H54 (cell line): ENCODE measurements around the gene OPN5.
A peak's percentile ranks its signal among the peaks of the same experiment; 100 is the strongest.

Source experiments
- DNase-seq: peaks from one replicate; pipeline ENCODE4 v3.0.0; 2011; ENCODE audit warnings: low spot score, mixed read lengths; ENCODE audit not compliant: insufficient read length
- FAIRE-seq: peaks from 3 replicates; lab custom pipeline; 2011; peaks lifted over from hg19 to GRCh38; lab: Jason Lieb, UNC
- POLR2A ChIP-seq: IDR thresholded peaks from 2 replicates; pipeline ENCODE4 v1.6.1; 2011; ENCODE audit warnings: low read depth, mild to moderate bottlenecking, low read length

The OPN5 gene

GRCh38 chr6:47767102-47767501 is 14.7 kb upstream of the OPN5 start:
- no peak for FAIRE-seq
- TF ChIP-seq POLR2A, result no peak
- no peak for DNase-seq

GRCh38 chr6:47769982-47770381 is 11.8 kb upstream of the OPN5 start:
- FAIRE-seq, result no peak
- no peak for TF ChIP-seq POLR2A
- DNase-seq, result no peak

GRCh38 chr6:47772359-47772758 is 9.5 kb upstream of the OPN5 start:
- DNase-seq (no peak), FAIRE-seq (no peak)
- TF ChIP-seq POLR2A, result no peak

GRCh38 chr6:47773005-47773404 is 8.8 kb upstream of the OPN5 start:
- FAIRE-seq, result no peak
- TF ChIP-seq POLR2A, result no peak
- no peak for DNase-seq

GRCh38 chr6:47780510-47781356 is 1.1 kb upstream of the OPN5 start:
- TF ChIP-seq POLR2A, result no peak
- FAIRE-seq, result peak; percentile 98
- peak; percentile 50 for DNase-seq

- DNase-seq, result no peak
- TF ChIP-seq POLR2A, result no peak
- no peak for FAIRE-seq
Observed at GRCh38 chr6:47785182-47785581, 3.4 kb downstream of the OPN5 start.

- no peak for TF ChIP-seq POLR2A
- FAIRE-seq, result peak; percentile 84
- DNase-seq, result peak; percentile 30
Observed at GRCh38 chr6:47787620-47788497, 6.0 kb downstream of the OPN5 start.

- FAIRE-seq, result no peak
- TF ChIP-seq POLR2A, result no peak
- DNase-seq, result no peak
Observed at GRCh38 chr6:47788498-47788884, 6.7 kb downstream of the OPN5 start.

GRCh38 chr6:47789553-47789952 is 7.7 kb downstream of the OPN5 start:
- no peak for FAIRE-seq
- no peak for DNase-seq
- no peak for TF ChIP-seq POLR2A

- FAIRE-seq, result no peak
- TF ChIP-seq POLR2A, result no peak
- no peak for DNase-seq
Observed at GRCh38 chr6:47792216-47792733, 10.4 kb downstream of the OPN5 start.

GRCh38 chr6:47794577-47795135 is 12.8 kb downstream of the OPN5 start:
- no peak for DNase-seq
- no peak for FAIRE-seq
- TF ChIP-seq POLR2A, result no peak

- no peak for DNase-seq
- no peak for FAIRE-seq
- TF ChIP-seq POLR2A, result no peak
Observed at GRCh38 chr6:47801984-47802383, 20.2 kb downstream of the OPN5 start.

- DNase-seq (no peak), FAIRE-seq (no peak)
- no peak for TF ChIP-seq POLR2A
Observed at GRCh38 chr6:47804821-47805220, 23.0 kb downstream of the OPN5 start.

- no peak for TF ChIP-seq POLR2A
- DNase-seq, result no peak
- FAIRE-seq, result no peak
Observed at GRCh38 chr6:47809873-47810272, 28.0 kb downstream of the OPN5 start.
